CD4-positive, alpha-beta T cell treated with Interleukin-15 for 1 hour (primary cell): ENCODE measurements around the gene CAB39L.

Experiments used
- DNase-seq: peaks from one replicate; pipeline ENCODE4 v3.0.0-alpha.2; 2020

CAB39L gene

GRCh38 chr13:49441312-49441711, 2.6 kb downstream of the CAB39L start:
- DNase-seq: no peak

- no peak for DNase-seq
These were observed 4.3 kb downstream of the CAB39L start for GRCh38 chr13:49439609-49440008.

GRCh38 chr13:49437705-49438104, 6.2 kb downstream of the CAB39L start:
- DNase-seq: no peak

- DNase-seq: no peak
These were observed 7.0 kb downstream of the CAB39L start for GRCh38 chr13:49436890-49437289.

GRCh38 chr13:49435992-49436391, 7.9 kb downstream of the CAB39L start:
- DNase-seq: no peak

GRCh38 chr13:49429121-49429520, 14.7 kb downstream of the CAB39L start:
- no peak for DNase-seq

GRCh38 chr13:49428041-49428763, 15.7 kb downstream of the CAB39L start:
- no peak for DNase-seq

- DNase-seq: no peak
These were observed 19.8 kb downstream of the CAB39L start for GRCh38 chr13:49424011-49424560.

- peak; percentile 23 for DNase-seq
These were observed 22.5 kb downstream of the CAB39L start for GRCh38 chr13:49421391-49421790.

GRCh38 chr13:49419276-49419675, 24.6 kb downstream of the CAB39L start:
- no peak for DNase-seq

GRCh38 chr13:49418206-49418605, 25.7 kb downstream of the CAB39L start:
- DNase-seq: no peak

- DNase-seq: no peak
These were observed 26.7 kb downstream of the CAB39L start for GRCh38 chr13:49417161-49417560.

- no peak for DNase-seq
These were observed 31.1 kb downstream of the CAB39L start for GRCh38 chr13:49412749-49413148.

GRCh38 chr13:49411353-49411752, 32.5 kb downstream of the CAB39L start:
- DNase-seq: no peak

- no peak for DNase-seq
These were observed 33.4 kb downstream of the CAB39L start for GRCh38 chr13:49410477-49410876.

- no peak for DNase-seq
These were observed 33.9 kb downstream of the CAB39L start for GRCh38 chr13:49410006-49410405.

- no peak for DNase-seq
These were observed 34.9 kb downstream of the CAB39L start for GRCh38 chr13:49409008-49409407.

GRCh38 chr13:49407936-49408335, 35.9 kb downstream of the CAB39L start:
- DNase-seq: no peak

GRCh38 chr13:49407068-49407467, 36.8 kb downstream of the CAB39L start:
- DNase-seq: no peak

- DNase-seq: no peak
These were observed 39.2 kb downstream of the CAB39L start for GRCh38 chr13:49404703-49405020.

GRCh38 chr13:49403996-49404702, 39.7 kb downstream of the CAB39L start:
- DNase-seq: no peak

GRCh38 chr13:49400755-49401659, 42.9 kb downstream of the CAB39L start:
- no peak for DNase-seq

GRCh38 chr13:49399801-49400472, 43.9 kb downstream of the CAB39L start:
- DNase-seq: no peak
